Heart left ventricle (tissue), 13 donors: ENCODE data around the gene ZNF804A.
"Not testable (repeated sequence)": the region's sequence is repeated elsewhere in the genome, so short reads cannot be mapped to it uniquely, and the experiment has no call there.

Experiments used
- POLR2A ChIP-seq, 2 donors: fragments of 450-650 bp; IDR thresholded peaks; one replicate each; pipeline ENCODE4 v1.6.1; 2017; ENCODE audit warnings: antibody characterized with exemption in 2 of 2, mild to moderate bottlenecking in 2 of 2, moderate library complexity in 2 of 2
- TF ChIP-seq, protein P1 (sequence below), 12 donors: fragments of 200-600 bp; sonication (generic) in 4 of 12; IDR thresholded peaks; one replicate each; pipeline versions ENCODE4 v1.5.0 to v1.8.0; 2018 to 2022; ENCODE audit warnings: antibody characterized with exemption in 12 of 12, mild to moderate bottlenecking in 5 of 12
- donor health status: ischemic (EF 13 %, LVEDD 7.1; RV severe dilation, severe dysfunction).
- donor health status: DM: no; HTN: yes; CAD: no.
- donor health status: DM: no; HTN: no; CAD: no.
- donor health status: ischemic (EF 25% LVEDD 6.9; RV normal size, moderate dysfunction).
- donor health status: ischemic (EF 25% LVEDD 5.7; RV mildly dilated, moderate dysfunction).
- donor health status: ischemic (EF 35%, LVEDD 5.7; RV mildly dilated, moderate dysfunction).
- donor health status: nonischemic (EF 11% LVEDD 7.7; RV severe dilation, severe dysfunction).
- donor health status: DM: yes; HTN: yes; CAD: no.
- donor health status: PGD.
- donor health status: ischemic (EF 29% LVEDD 5.4; RV normal size, mild dysfunction).
- donor health status: nonischemic (EF 23%, LVEDD 6.1; RV moderate dilation, normal function).

- TF ChIP-seq, protein P1, sequence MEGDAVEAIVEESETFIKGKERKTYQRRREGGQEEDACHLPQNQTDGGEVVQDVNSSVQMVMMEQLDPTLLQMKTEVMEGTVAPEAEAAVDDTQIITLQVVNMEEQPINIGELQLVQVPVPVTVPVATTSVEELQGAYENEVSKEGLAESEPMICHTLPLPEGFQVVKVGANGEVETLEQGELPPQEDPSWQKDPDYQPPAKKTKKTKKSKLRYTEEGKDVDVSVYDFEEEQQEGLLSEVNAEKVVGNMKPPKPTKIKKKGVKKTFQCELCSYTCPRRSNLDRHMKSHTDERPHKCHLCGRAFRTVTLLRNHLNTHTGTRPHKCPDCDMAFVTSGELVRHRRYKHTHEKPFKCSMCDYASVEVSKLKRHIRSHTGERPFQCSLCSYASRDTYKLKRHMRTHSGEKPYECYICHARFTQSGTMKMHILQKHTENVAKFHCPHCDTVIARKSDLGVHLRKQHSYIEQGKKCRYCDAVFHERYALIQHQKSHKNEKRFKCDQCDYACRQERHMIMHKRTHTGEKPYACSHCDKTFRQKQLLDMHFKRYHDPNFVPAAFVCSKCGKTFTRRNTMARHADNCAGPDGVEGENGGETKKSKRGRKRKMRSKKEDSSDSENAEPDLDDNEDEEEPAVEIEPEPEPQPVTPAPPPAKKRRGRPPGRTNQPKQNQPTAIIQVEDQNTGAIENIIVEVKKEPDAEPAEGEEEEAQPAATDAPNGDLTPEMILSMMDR (IDR thresholded peaks at IDR 0.05): not testable (repeated sequence)
- not testable (repeated sequence) for TF ChIP-seq POLR2A (IDR thresholded peaks at IDR 0.05)
Observed at GRCh38 chr2:184886585-184886984, 288.3 kb downstream of the ZNF804A start.
